CD14-positive monocyte (primary cell): Measurements from ENCODE around the gene SUCNR1. TPM values are rescaled to one million over a fixed set of nuclear protein-coding genes. Genes with fewer than 3 reads are reported as not detected.
"Not testable (repeated sequence)": the region's sequence is repeated elsewhere in the genome, so short reads cannot be mapped to it uniquely, and the experiment has no call there.

Experiments
- DNase-seq, 3 donors: peaks; one replicate each; pipeline ENCODE4 v3.0.0-alpha.2; 2011 to 2022
- H2AFZ ChIP-seq: 2 replicates; pipeline ENCODE4 v1.6.0; 2012; ENCODE audit warnings: mild to moderate bottlenecking, low read depth, low read length, inconsistent platforms; ENCODE audit not compliant: insufficient read depth, poor library complexity, severe bottlenecking
- H3K27ac ChIP-seq, 2 donors: 1 replicate in 1 of 2; 2 replicates in 1 of 2; pipeline ENCODE4 v1.5.1; 2012 to 2013; ENCODE audit warnings: low read length in 2 of 2, control low read depth in 1 of 2, inconsistent platforms in 1 of 2, low read depth in 1 of 2, mild to moderate bottlenecking in 1 of 2
- H3K27me3 ChIP-seq, 2 donors: one replicate each; pipeline versions ENCODE4 v1.6.0 to v1.6.1; 2011 to 2013; ENCODE audit warnings: low read length in 2 of 2; ENCODE audit not compliant: control insufficient read depth in 2 of 2, insufficient read depth in 2 of 2
- H3K36me3 ChIP-seq, 2 donors: replicated peaks in 1 of 2; 1 replicate in 1 of 2; 2 replicates in 1 of 2; pipeline versions ENCODE4 v1.5.1 to v1.6.1; 2012 to 2013; ENCODE audit warnings: low read length in 2 of 2, control low read depth in 1 of 2, inconsistent platforms in 1 of 2, mild to moderate bottlenecking in 1 of 2; ENCODE audit not compliant: insufficient read depth in 2 of 2, control insufficient read depth in 1 of 2
- H3K4me1 ChIP-seq, 2 donors: 1 replicate in 1 of 2; 2 replicates in 1 of 2; pipeline versions ENCODE4 v1.5.1 to v1.6.1; 2012 to 2013; ENCODE audit warnings: low read length in 2 of 2, control low read depth in 1 of 2, inconsistent platforms in 1 of 2, mild to moderate bottlenecking in 1 of 2, moderate library complexity in 1 of 2; ENCODE audit not compliant: insufficient read depth in 2 of 2, control insufficient read depth in 1 of 2
- H3K4me2 ChIP-seq: replicated peaks from 2 replicates; pipeline ENCODE3; 2012; ENCODE audit warnings: low read length, moderate library complexity, mild to moderate bottlenecking; ENCODE audit not compliant: poor library complexity, severe bottlenecking; ENCODE audit errors: extremely low read depth
- H3K4me3 ChIP-seq, 3 experiments: fragments of 200-600 bp in 1 of 3; sonication (generic) in 1 of 3; replicated peaks in 1 of 3; 1 replicate in 2 of 3; 2 replicates in 1 of 3; pipeline ENCODE4 v1.5.1; 2011 to 2013; ENCODE audit warnings: low read length in 3 of 3, mild to moderate bottlenecking in 3 of 3, control low read depth in 2 of 3, low read depth in 2 of 3, inconsistent platforms in 1 of 3, moderate library complexity in 1 of 3
- H3K79me2 ChIP-seq: 2 replicates; pipeline ENCODE4 v1.6.0; 2012; ENCODE audit warnings: mild to moderate bottlenecking, control low read depth, inconsistent platforms, low read length, moderate library complexity; ENCODE audit not compliant: insufficient read depth
- H3K9ac ChIP-seq: 2 replicates; pipeline ENCODE4 v1.6.0; 2017; ENCODE audit warnings: low read length, mild to moderate bottlenecking; ENCODE audit not compliant: insufficient read depth, poor library complexity, severe bottlenecking
- H3K9me3 ChIP-seq, 2 donors: replicated peaks in 1 of 2; 1 replicate in 1 of 2; 2 replicates in 1 of 2; pipeline versions ENCODE4 v1.5.1 to v1.6.1; 2012 to 2013; ENCODE audit warnings: low read length in 2 of 2, control low read depth in 1 of 2; ENCODE audit not compliant: control insufficient read depth in 1 of 2, insufficient read depth in 1 of 2
- H4K20me1 ChIP-seq: 2 replicates; pipeline ENCODE4 v1.6.0; 2012; ENCODE audit warnings: mild to moderate bottlenecking, low read length, control low read depth, moderate library complexity; ENCODE audit not compliant: insufficient read depth
- H3K27ac Mint-ChIP-seq, 7 donors: one replicate each; pipeline ENCODE4 v1.8.0; 2020; ENCODE audit warnings: mild to moderate bottlenecking in 7 of 7, mixed read lengths in 7 of 7, moderate library complexity in 6 of 7, inconsistent platforms in 2 of 7
- H3K27me3 Mint-ChIP-seq, 3 donors: one replicate each; pipeline ENCODE4 v1.8.0; 2021 to 2022; ENCODE audit warnings: low read depth in 3 of 3, mild to moderate bottlenecking in 3 of 3, mixed read lengths in 3 of 3, moderate library complexity in 3 of 3, inconsistent platforms in 1 of 3
- H3K36me3 Mint-ChIP-seq, 2 donors: one replicate each; pipeline ENCODE4 v1.8.0; 2020; ENCODE audit warnings: mixed read lengths in 2 of 2, inconsistent platforms in 1 of 2, mild to moderate bottlenecking in 1 of 2
- H3K4me1 Mint-ChIP-seq: one replicate; pipeline ENCODE4 v1.8.0; 2020; ENCODE audit warnings: mild to moderate bottlenecking, mixed read lengths
- H3K4me3 Mint-ChIP-seq, 2 donors: one replicate each; pipeline ENCODE4 v1.8.0; 2020; ENCODE audit warnings: mild to moderate bottlenecking in 2 of 2, mixed read lengths in 2 of 2, moderate library complexity in 1 of 2
- H3K9me3 Mint-ChIP-seq, 7 donors: one replicate each; pipeline ENCODE4 v1.8.0; 2020 to 2022; ENCODE audit warnings: mixed read lengths in 7 of 7, mild to moderate bottlenecking in 6 of 7, moderate library complexity in 6 of 7, inconsistent platforms in 2 of 7
- CTCF ChIP-seq: fragments of 200-600 bp; IDR thresholded peaks from one replicate; pipeline ENCODE4 v1.8.0; 2022; ENCODE audit warnings: antibody characterized with exemption, mild to moderate bottlenecking
- WGBS: methylation state at CpG from one replicate; pipeline ENCODE4 v1.1.5; 2013; ENCODE audit warnings: missing lambda C conversion rate; ENCODE audit not compliant: insufficient coverage; 5-methylcytosine and 5-hydroxymethylcytosine counted together
- intact Hi-C, 2 donors: fragments of 100-400 bp; cut with micrococcal nuclease; formaldehyde crosslinking; loops; one replicate each; pipeline versions ENCODE4 v1.15.0 to v1.15.1; 2023
- polyA plus RNA-seq, 3 donors: library from polyadenylated mRNA; depleted of rRNA in 1 of 3; unstranded in 2 of 3; stranded (reverse) in 1 of 3; fragments of 300-500 nt in 2 of 3; fragments of >200 nt in 1 of 3; fragmentation: Illumina TruSeq in 2 of 3; gene quantifications; 1 replicate in 2 of 3; 2 replicates in 1 of 3; pipeline ENCODE4 v1.2.3, GENCODE V29; 2012 to 2021

The SUCNR1 gene
- polyA plus RNA-seq, 3 donors, result 0.09 to 0.28 (median 0.20) TPM

- no peaks in the 10 kb centered on the region for H3K36me3 ChIP-seq
- peaks cover 30% of the 10 kb centered on the region for H3K4me1 Mint-ChIP-seq
- intact Hi-C loops, result loop anchor here in 1 of 2 donors (10.0 kb wide), 1 partner anchor 697 kb away; no protein-coding TSS in a partner anchor
- no peaks in the 10 kb centered on the region for H3K79me2 ChIP-seq
- H4K20me1 ChIP-seq, result no peaks in the 10 kb centered on the region
- H3K27ac Mint-ChIP-seq, result peak overlapping the region; percentile 90 to 96 (median 93)
- no peaks in the 10 kb centered on the region for H3K27me3 Mint-ChIP-seq
- no peaks in the 10 kb centered on the region for H3K9me3 Mint-ChIP-seq
- peak overlapping the region in 2 of 3 experiments; percentile 32 to 64 for H3K4me3 ChIP-seq
- H3K4me3 Mint-ChIP-seq, result peak overlapping the region in 1 of 2 donors; percentile 80
- peaks cover 40 to 60% of the 10 kb centered on the region in 2 donors for H3K4me1 ChIP-seq
- DNase-seq, result peak; percentile 93 to 99 (median 99)
- peak overlapping the region; percentile 52 to 87 for H3K27ac ChIP-seq
- H2AFZ ChIP-seq, result no peak overlapping the region
- no peak overlapping the region for H3K9ac ChIP-seq
- no peak for TF ChIP-seq CTCF
- H3K4me2 ChIP-seq, result peak overlapping the region; percentile 75
- H3K27me3 ChIP-seq, result no peaks in the 10 kb centered on the region
- no peaks in the 10 kb centered on the region for H3K9me3 ChIP-seq
- 38% methylated on average over 2 of the region's 8 CpGs for WGBS
- no peaks in the 10 kb centered on the region for H3K36me3 Mint-ChIP-seq
Measured at GRCh38 chr3:151871639-151872468, 1.6 kb upstream of the SUCNR1 start.

GRCh38 chr3:151874079-151874478 is 636 bp downstream of the SUCNR1 start:
- not testable (repeated sequence) for H3K27ac ChIP-seq, H3K79me2 ChIP-seq, H3K9me3 Mint-ChIP-seq, H3K36me3 ChIP-seq, H3K4me3 Mint-ChIP-seq, H2AFZ ChIP-seq, H3K9ac ChIP-seq, H3K9me3 ChIP-seq, H3K36me3 Mint-ChIP-seq, H3K4me2 ChIP-seq, H3K4me3 ChIP-seq, H3K27me3 Mint-ChIP-seq, H4K20me1 ChIP-seq, H3K27me3 ChIP-seq
- DNase-seq, result peak; percentile 17 to 53 (median 34)
- H3K4me1 Mint-ChIP-seq, result peaks cover 31% of the 10 kb centered on the region
- intact Hi-C loops, result loop anchor here in 1 of 2 donors (10.0 kb wide), 1 partner anchor 699 kb away; no protein-coding TSS in a partner anchor
- H3K27ac Mint-ChIP-seq, result peak overlapping the region; percentile 37 to 93 (median 85)
- peaks cover 42 to 65% of the 10 kb centered on the region in 2 donors for H3K4me1 ChIP-seq
- WGBS, result 10% methylated on average over 1 of the region's 5 CpGs
